HG02678 (cell line): ENCODE measurements around the gene RIC3.

Source experiments
- ATAC-seq: cut with Tn5 transposase; IDR thresholded peaks from one replicate; pipeline ENCODE4 v1.9.1; 2021; ENCODE audit warnings: mild to moderate bottlenecking, moderate library complexity; ENCODE audit not compliant: unreplicated experiment

The RIC3 gene, protein sequence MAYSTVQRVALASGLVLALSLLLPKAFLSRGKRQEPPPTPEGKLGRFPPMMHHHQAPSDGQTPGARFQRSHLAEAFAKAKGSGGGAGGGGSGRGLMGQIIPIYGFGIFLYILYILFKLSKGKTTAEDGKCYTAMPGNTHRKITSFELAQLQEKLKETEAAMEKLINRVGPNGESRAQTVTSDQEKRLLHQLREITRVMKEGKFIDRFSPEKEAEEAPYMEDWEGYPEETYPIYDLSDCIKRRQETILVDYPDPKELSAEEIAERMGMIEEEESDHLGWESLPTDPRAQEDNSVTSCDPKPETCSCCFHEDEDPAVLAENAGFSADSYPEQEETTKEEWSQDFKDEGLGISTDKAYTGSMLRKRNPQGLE

GRCh38 chr11:8168485-8169257, at the start of gene RIC3:
Gene RIC3, minus strand, starts transcription at chr11:8169025. Its CDS starts 36 bp downstream, at chr11:8168989.
- no peak for ATAC-seq

DNA sequence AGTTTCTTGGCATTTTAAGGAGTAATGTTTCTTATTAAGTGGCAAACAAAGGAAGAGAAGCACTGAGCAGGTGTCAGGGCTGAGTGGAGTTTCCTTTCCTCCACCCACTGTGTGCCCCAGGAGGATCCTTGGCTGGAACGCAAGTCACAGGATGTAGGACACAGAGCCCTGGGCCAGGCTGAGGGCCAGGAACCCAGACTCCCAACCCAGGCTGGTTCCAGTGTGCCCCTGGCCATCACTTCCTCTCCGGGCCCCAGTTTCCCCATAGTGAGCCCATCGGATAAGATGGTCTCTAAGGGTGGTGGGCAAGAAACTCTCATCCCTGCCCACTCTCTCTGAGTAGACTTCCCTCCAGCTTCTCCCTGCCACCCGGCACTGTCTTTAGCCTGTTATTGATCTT, 49.6 kb upstream of the RIC3 start:
- ATAC-seq, result no peak

DNA sequence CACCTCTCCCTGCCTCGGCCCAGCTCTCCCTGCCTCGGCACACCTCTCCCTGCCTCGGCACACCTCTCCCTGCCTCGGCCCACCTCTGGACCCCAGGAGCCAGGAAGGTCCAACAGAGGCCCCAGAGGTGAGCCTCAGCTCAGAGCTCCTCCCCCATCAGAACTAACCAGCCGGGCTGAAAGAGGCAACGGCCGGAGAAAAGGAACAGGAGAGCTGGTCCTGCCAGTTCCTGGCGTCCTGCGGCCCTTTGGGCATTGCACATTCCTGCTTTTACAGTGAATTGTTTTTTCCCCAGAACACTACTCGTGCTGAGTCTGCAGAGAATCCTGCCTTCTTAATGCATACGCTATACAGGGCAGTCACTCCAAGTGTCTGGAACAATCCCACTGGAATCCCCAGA, 49.1 kb upstream of the RIC3 start:
- ATAC-seq, result no peak

GRCh38 chr11:8217136-8217535, 48.3 kb upstream of the RIC3 start:
- ATAC-seq, result no peak

GRCh38 chr11:8213376-8213775, 44.6 kb upstream of the RIC3 start:
- no peak for ATAC-seq

- ATAC-seq, result no peak
These were observed 40.5 kb upstream of the RIC3 start for GRCh38 chr11:8209208-8209807.

DNA sequence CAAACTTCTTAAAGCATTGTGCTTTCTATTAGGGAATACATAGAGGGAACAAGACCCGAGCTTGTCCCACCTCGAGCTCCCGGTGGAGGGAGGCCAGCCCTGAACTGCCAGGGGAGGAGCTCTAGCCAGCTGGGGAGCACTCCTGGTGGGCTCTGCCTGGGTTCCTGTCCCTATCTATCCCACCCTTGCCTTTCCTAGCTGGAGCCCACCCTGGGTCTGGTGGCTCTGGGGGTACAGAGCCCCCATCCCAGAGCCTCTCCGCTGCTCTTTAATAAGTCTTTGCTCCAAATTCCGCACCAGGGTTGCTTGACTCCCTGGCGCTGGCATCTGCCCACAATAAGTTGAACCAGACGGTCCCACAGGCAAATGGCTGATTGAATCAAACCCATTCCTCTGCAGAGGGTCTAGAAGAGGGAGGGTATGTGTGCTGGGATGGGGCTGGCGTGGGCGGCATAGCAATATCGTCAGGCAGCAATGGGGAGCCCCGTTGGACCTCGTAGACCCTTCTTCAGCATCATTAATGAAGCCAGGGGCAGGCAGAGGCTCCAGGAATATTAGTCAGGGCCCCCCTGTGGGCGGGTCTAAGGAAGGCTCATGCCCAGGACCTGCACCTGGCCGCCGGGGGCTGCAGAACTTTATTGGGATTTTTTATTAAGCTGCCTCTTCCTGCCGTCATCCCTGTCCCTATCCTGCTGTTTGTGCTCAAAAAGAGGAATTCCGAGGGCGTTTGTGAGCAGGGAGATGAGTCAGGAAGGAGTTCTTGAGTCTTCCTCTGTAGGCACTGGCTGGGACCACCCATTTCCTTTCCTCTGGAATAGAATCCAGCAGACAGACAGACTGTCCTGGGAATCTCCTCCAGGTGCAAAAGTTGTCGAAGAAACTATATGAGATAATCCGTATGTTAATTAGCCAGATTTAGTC, 38.5 kb upstream of the RIC3 start:
- no peak for ATAC-seq

DNA sequence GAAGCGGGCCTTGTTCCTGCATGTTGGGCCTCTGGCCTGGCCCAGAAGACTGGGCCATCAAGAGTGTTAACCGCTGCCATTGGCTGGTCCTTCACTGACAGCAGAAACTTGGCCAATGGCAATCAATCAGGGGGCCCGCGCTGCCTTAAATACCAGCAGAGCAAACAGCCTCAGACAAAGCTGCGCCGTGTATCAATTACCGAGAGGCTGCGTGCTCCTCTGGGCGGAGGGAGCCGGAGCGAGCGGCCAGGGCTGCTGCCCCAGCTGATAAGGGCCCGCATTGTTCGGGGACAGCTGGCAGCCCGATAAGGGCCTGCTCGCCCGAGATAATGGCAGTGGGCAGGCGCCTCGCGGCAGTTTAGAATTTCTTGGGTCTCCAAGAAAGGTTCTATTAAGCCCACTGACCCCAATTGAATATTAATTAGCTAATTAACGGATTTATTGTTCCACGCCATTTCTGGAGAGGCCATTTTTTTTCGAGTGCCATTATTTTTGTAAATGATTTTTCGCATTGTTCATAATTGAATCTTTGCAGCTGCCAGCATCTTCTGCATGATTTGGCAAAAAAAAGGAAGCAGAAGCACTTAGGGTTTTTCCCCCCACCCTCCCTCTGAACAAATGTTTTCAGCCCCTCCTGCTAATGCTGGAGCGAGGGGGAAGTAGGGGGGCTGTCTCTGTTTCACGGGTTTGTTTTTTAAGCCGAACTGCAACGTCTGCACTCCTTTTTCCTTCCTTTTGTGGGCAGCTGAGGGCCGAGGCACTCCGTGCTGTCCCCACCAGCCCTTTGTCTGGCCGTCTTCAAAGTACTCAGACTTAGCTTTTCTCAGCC, 37.6 kb upstream of the RIC3 start:
- no peak for ATAC-seq

GRCh38 chr11:8205566-8205965, 36.7 kb upstream of the RIC3 start:
- ATAC-seq, result no peak

DNA sequence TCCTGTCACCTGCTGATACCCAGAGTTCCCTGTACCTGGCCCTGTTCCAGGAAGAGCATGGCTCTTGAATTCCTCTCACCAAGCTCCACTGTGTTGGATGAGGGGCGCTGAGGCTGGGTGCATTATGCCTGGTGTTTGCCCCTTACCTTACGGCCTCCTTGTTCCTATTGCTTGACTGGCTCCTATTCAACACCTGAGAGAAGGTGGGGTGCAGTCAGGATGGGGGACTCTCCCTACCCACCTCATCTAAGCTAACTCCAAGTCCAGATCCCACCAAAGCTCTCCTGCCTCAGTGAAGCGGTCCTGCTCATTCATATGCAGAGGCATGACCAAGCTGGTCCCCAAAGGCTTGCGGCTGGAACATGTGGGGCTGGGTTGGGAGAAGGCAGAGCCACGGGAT, 35.8 kb upstream of the RIC3 start:
- no peak for ATAC-seq

GRCh38 chr11:8204025-8204424, 35.2 kb upstream of the RIC3 start:
- no peak for ATAC-seq

- no peak for ATAC-seq
These were observed 34.5 kb upstream of the RIC3 start for GRCh38 chr11:8203414-8203715.

GRCh38 chr11:8202516-8203413, 33.9 kb upstream of the RIC3 start:
- ATAC-seq, result no peak

DNA sequence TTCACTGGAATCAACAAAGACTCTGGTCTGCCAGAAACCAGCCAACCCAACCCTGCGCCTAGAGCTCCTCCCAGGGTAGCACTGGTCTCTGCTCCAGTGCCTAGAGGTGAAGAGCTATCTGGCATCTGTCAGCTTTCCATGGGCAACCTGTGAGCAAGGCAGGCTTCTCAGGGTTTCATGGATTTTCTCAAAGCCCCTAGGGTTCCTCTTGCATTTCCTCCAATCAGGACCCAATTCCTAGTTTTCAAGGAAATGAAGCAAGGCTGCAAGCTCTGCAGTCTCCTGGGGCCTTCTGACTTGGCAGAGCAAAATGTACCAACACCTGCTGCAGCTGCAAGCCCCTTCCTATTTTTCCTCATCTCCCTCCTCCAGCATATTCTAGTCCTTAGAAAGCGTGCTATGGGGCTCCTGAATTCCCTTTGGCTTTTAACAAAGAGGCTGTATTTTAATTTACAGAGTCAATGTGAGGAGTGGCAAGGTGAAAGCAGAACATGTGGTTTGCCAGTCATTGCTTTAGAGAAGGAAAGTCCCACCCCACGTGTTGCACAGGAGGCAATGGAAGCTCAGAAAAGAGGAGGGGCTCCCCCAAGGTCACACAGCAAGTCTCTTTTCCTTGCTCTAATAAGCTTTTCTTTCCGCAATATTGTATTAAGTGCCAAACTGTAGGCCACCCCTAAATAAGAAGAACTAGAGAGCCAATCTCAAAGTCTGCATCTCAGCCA, 33.0 kb upstream of the RIC3 start:
- ATAC-seq, result peak; percentile 88

DNA sequence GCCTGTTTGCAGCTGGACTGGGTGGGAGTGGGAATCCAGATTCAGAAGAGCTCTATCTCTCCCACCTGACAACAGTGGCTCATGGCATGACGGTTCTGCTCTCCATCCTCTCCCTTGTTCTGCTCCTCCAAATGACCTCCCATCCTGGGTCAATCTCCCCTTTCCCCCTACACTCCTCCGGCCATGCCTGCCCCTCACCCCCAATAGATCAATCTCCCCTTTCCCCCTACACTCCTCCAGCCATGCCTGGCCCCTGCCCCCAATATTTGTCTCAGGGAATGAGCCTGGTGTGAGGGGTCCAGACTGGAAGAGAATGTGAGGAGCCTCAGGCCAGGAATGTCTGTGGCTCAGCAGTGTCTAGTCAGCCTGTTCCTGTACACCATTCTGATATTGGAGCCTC, 30.9 kb upstream of the RIC3 start:
- ATAC-seq, result no peak

DNA sequence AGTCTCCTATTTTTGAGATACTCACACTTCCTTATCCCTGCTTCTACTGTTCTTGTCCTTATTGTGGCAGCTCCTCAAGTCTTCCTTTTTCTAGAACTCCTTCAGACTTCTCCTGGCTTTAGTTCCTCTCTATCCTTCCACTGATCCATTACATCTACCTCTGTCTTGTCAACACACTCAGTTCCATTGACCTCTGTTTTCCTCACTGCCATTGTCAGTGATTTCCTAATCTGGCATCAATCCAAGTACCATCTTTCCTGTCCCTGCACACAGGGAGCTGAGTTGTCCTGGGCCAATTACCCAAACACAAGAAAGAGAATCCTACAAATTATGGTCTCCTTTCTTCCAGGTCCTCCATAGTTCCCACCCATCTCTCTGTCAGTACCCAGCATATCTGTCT, 27.9 kb upstream of the RIC3 start:
- ATAC-seq, result no peak

DNA sequence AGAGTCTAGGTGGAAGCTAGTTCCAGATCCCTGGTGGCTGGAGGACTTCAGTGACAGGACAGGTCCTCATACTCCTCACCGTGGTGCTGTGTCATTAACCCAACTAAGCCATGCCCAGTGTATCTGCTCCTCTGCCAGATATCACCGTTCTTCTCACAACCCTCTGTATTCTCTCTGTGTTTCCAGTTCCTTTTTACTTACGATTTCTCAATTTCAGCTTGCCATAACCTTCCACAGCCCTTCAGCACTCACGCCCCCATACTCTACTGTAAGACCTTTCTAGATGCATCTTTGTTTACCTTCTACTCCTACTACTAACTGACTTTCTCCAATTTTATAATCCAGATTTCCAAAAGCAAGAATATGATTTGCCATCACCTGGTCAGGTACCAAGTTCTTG, 26.1 kb upstream of the RIC3 start:
- ATAC-seq, result no peak

DNA sequence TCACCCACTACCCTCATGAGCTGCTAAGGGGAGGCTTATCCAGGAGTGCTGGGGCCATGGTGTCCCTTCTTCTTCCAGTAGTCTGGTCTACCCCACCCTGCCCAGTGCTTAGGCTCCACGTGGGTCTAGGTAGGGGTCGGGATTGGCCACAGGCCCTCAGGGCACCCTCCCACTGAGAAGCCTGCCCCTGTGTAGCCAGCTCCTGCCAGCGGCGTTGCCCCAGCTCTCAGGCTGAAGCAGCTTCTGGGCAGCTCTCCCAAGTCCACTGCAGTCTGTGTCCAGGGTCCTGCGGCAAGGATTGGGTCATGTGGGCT, 24.0 kb upstream of the RIC3 start:
- no peak for ATAC-seq
